ENCODE data around the gene PHYKPL. TPM values are rescaled to one million over a fixed set of nuclear protein-coding genes. Genes with fewer than 3 reads are reported as not detected.
A peak's percentile ranks its signal among the peaks of the same experiment; 100 is the strongest.

Gene PHYKPL
- total and polyA plus RNA-seq, 2 experiments from 2014 or later: 57.0 to 58.7 TPM

DNA sequence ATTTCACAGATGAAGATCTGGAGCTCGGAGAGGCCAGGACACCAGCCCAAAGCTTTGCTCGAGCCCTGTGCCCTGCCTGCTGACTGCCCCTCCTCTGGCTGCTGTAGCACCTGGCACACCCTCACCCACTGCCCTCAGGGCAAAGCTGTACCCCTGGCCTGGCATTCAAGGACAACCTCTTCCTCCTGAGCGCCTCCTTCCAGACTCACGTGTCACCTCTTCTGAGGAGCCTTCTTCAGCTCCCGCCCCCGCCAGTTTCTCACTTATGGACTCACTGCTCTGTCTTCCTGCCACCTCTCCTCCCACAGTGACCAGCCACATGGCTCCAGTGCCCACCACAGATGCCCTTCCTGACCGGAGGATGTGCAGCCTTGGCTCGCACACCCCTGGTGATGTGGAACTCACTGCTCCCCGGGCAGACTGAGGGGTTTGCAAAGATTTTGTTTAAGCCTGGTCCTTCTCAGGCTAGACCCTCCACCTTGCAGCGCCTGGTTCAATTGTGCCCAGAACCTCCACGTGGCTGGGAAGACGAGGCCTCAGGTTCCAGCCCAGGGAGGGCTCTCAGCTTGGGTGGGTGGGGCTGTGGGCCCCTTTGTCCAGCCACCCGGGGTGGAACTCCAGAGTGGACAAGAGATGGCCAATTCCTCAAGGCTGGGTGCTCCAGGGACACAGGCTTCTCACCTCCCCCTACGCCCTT, 46.6 kb upstream of the PHYKPL start:
- no peaks in the 10 kb centered on the region for H3K27me3 ChIP-seq
- H3K36me3 ChIP-seq: no peaks in the 10 kb centered on the region
- TF ChIP-seq, protein P1, sequence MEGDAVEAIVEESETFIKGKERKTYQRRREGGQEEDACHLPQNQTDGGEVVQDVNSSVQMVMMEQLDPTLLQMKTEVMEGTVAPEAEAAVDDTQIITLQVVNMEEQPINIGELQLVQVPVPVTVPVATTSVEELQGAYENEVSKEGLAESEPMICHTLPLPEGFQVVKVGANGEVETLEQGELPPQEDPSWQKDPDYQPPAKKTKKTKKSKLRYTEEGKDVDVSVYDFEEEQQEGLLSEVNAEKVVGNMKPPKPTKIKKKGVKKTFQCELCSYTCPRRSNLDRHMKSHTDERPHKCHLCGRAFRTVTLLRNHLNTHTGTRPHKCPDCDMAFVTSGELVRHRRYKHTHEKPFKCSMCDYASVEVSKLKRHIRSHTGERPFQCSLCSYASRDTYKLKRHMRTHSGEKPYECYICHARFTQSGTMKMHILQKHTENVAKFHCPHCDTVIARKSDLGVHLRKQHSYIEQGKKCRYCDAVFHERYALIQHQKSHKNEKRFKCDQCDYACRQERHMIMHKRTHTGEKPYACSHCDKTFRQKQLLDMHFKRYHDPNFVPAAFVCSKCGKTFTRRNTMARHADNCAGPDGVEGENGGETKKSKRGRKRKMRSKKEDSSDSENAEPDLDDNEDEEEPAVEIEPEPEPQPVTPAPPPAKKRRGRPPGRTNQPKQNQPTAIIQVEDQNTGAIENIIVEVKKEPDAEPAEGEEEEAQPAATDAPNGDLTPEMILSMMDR (IDR thresholded peaks at IDR 0.05; ENCODE audit: low read depth, low read length): no peak
- H3K4me1 ChIP-seq (ENCODE audit: low read depth): peaks cover under 1% of the 10 kb centered on the region
- DNase-seq (ENCODE audit: low read depth in 1 of 2, low spot score in 1 of 2): no peak
- H3K9me3 ChIP-seq (ENCODE audit: low read depth): no peaks in the 10 kb centered on the region
- H3K27ac ChIP-seq: no peak overlapping the region
- H3K4me3 ChIP-seq: no peak overlapping the region

DNA sequence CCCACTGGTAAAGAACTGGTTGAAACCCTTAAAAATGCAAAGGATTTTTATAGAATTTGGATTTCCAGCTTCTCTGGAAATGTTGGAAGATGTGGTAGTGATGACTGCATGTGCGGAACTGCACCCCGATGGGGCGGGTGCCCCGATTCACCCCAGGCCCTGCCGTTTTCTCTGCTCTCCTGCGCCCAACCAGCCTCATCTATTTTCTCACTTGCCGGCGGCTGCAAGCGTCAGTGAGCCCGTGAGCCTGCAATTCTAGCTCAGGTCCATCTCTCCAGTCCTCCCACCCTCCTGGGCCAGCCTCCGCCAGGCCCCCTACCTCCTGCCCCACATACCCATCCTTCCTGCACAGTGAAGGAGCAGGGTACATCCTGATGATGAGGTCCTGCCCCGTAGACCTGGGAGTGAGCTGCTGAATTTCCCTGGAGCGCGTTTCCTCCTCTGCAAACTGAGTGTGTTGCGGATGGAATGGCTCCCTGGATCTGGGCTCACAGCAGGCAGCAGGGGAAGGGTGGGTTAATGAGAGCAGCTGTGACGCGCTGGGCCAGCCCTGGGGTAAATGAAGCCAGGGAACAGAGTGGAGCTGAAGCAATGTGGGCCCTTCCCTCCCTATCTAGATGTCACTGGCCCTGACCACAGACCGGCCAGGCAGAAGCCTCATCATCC, 45.9 kb upstream of the PHYKPL start:
- H3K27ac ChIP-seq: no peak overlapping the region
- TF ChIP-seq, protein P1 (IDR thresholded peaks at IDR 0.05; ENCODE audit: low read depth, low read length): no peak
- DNase-seq (ENCODE audit: low read depth in 1 of 2, low spot score in 1 of 2): no peak
- no peaks in the 10 kb centered on the region for H3K9me3 ChIP-seq (ENCODE audit: low read depth)
- H3K36me3 ChIP-seq: no peaks in the 10 kb centered on the region
- no peak overlapping the region for H3K4me3 ChIP-seq
- H3K27me3 ChIP-seq: no peaks in the 10 kb centered on the region
- no peaks in the 10 kb centered on the region for H3K4me1 ChIP-seq (ENCODE audit: low read depth)

DNA sequence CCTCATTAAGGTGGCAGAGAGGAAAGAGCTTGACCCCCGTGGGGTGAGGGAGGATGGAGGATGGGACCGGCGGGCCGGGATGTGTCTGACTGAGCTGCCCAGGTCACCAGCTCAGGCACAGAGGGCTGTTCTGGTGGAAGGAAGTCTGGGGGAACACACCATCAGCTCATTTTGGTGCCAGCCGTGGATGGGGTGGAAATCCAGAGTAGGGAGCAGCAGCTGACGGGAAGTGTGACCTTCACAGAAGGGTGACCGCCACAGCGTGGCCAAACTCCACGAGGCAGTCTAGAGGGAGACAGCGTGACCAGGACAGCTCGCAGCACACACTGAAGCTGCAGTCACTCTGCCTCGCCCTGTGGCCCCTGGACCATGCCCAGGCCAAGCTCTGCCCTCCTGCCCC, 45.3 kb upstream of the PHYKPL start:
- TF ChIP-seq, protein P1 (IDR thresholded peaks at IDR 0.05; ENCODE audit: low read depth, low read length): no peak
- Histone ChIP-seq H3K4me1 (ENCODE audit: low read depth) (no peaks in the 10 kb centered on the region), H3K4me3 (no peak overlapping the region), H3K27ac (no peak overlapping the region), H3K36me3 (no peaks in the 10 kb centered on the region), H3K9me3 (ENCODE audit: low read depth) (no peaks in the 10 kb centered on the region), H3K27me3 (no peaks in the 10 kb centered on the region)
- DNase-seq (ENCODE audit: low read depth in 1 of 2, low spot score in 1 of 2): no peak

DNA sequence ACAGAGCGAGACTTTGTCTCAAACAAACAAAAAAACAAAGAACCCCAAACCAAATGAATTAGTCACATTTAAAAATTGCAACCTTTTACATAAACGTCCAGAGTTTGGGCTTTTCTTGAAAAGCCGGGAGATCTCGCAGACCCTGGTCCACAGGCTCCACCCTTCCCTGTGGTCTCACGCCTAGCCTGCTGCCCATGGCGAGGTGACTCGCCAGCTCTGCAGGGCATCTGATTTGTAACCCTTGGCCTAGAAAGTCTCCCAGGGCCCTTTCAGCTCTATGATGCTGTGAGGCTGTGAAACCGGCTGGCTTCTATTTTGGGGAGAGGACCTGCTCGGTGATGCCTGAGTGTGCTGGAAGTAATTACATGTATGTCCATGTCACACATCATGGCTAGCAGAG, 44.7 kb upstream of the PHYKPL start:
- H3K36me3 ChIP-seq: no peaks in the 10 kb centered on the region
- H3K27me3 ChIP-seq: no peaks in the 10 kb centered on the region
- H3K4me1 ChIP-seq (ENCODE audit: low read depth): no peaks in the 10 kb centered on the region
- no peak overlapping the region for H3K27ac ChIP-seq
- no peak for DNase-seq (ENCODE audit: low read depth in 1 of 2, low spot score in 1 of 2)
- H3K4me3 ChIP-seq: no peak overlapping the region
- TF ChIP-seq, protein P1 (IDR thresholded peaks at IDR 0.05; ENCODE audit: low read depth, low read length): no peak
- no peaks in the 10 kb centered on the region for H3K9me3 ChIP-seq (ENCODE audit: low read depth)

DNA sequence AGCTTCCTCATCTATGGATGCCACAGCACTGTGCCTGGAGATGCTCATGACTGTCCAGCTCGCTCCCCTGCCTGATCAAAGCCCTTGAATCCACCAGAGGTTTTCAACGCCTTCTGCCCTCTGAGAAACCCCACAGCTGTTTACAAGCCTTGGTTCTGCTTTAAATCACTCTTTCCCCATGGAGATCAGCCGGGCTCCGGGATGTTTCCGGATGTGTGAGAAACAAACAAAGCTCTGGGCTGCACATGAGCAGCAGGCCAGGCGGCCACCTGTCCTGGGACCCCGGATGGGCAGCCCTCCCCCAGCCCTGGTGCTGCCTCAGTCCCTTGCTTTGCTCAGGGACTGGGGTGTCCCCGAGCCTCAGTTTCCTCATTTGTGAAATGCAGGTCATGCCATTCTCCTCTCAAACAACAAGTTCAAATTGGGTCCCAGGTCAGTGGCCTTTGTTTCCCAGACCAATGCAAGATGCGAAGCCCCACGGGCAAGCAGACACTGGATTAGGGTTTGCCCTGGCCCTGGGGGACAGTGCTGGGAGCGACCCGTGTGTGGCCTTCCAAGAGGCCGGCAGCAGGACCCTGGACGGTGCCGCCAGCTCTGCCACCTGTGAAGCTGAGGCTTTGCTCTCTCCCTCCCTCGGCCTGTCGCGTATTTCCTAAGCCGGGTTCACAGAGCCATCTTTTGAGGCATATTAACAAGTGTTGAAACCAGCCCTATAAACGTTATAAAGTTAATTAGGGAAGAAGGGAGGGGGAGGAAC, 42.4 kb upstream of the PHYKPL start:
- Histone ChIP-seq H3K27me3 (no peaks in the 10 kb centered on the region), H3K4me3 (no peak overlapping the region), H3K27ac (no peak overlapping the region), H3K4me1 (ENCODE audit: low read depth) (no peaks in the 10 kb centered on the region), H3K9me3 (ENCODE audit: low read depth) (no peaks in the 10 kb centered on the region), H3K36me3 (no peaks in the 10 kb centered on the region)
- DNase-seq (ENCODE audit: low read depth in 1 of 2, low spot score in 1 of 2): peak in 1 of 2 donors; percentile 2
- TF ChIP-seq, protein P1 (IDR thresholded peaks at IDR 0.05; ENCODE audit: low read depth, low read length): no peak
